ENCODE results near the gene ATRNL1. TPM values are rescaled to one million over a fixed set of nuclear protein-coding genes. Genes with fewer than 3 reads are reported as not detected.

ATRNL1 gene
- polyA plus RNA-seq, 1 experiment, result 0.20 TPM

- H3K27ac ChIP-seq (ENCODE audit: low read depth, low read length), result no peak overlapping the region
- H3K27me3 ChIP-seq (ENCODE audit: control insufficient read depth, insufficient read depth, low read length), result peaks cover 4% of the 10 kb centered on the region
- ChIA-PET POLR2A (no interaction called here), CTCF (no interaction called here)
- TF ChIP-seq CTCF (IDR thresholded peaks at IDR 0.05; ENCODE audit: low read depth, low read length), result no peak
- no peak for DNase-seq (ENCODE audit: low read depth, low spot score)
- H3K4me3 ChIP-seq (ENCODE audit: low read depth, low read length), result no peak overlapping the region
- H3K9me3 ChIP-seq (ENCODE audit: control insufficient read depth, insufficient read depth, low read length), result no peaks in the 10 kb centered on the region
Observed at GRCh38 chr10:115882021-115882420, 788.9 kb downstream of the ATRNL1 start.

DNA sequence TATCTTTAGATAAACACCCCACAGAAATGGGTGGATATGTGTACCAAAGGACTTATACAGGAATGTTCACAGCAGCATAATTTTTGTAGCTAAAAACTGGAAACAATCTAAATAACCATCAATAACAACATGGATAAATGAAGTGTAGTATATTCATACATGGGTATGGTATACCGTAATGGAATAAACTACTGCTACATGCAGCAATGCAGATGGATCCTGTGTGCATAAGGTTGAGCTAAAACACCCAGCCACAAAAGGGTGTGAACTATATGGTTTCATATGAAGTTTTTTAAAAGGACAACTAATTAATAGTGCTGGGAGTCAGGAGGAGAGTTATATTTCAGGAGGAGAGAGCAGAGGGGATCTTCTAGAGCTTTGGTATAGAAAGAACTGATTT, 790.2 kb downstream of the ATRNL1 start:
- no peak for TF ChIP-seq CTCF (IDR thresholded peaks at IDR 0.05; ENCODE audit: low read depth, low read length)
- CTCF ChIA-PET, result no interaction called here
- peaks cover 4% of the 10 kb centered on the region for H3K27me3 ChIP-seq (ENCODE audit: control insufficient read depth, insufficient read depth, low read length)
- H3K9me3 ChIP-seq (ENCODE audit: control insufficient read depth, insufficient read depth, low read length), result no peaks in the 10 kb centered on the region
- DNase-seq (ENCODE audit: low read depth, low spot score), result no peak
- POLR2A ChIA-PET, result no interaction called here
- H3K4me3 ChIP-seq (ENCODE audit: low read depth, low read length), result no peak overlapping the region
- no peak overlapping the region for H3K27ac ChIP-seq (ENCODE audit: low read depth, low read length)

DNA sequence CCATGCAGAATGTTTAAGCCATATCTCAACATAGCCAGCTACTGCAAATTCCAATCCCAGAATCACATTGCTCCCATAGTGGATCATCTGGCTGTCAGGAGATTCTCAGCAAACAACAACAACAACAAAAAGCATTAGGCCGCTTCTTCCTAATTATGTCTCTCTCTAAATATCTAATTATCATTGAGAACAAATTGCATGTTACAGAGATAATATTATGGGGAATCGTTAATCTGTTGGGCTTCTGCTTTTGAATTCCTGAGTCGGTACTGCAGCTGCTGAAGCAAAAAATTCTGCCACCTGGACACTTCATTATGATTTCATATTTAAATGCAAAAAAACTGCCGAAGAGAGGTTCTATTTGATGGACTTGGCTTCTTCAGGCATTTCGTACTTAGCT, 791.2 kb downstream of the ATRNL1 start:
- no peaks in the 10 kb centered on the region for H3K9me3 ChIP-seq (ENCODE audit: control insufficient read depth, insufficient read depth, low read length)
- DNase-seq (ENCODE audit: low read depth, low spot score), result no peak
- POLR2A ChIA-PET, result no interaction called here
- TF ChIP-seq CTCF (IDR thresholded peaks at IDR 0.05; ENCODE audit: low read depth, low read length), result no peak
- H3K4me3 ChIP-seq (ENCODE audit: low read depth, low read length), result no peak overlapping the region
- H3K27ac ChIP-seq (ENCODE audit: low read depth, low read length), result no peak overlapping the region
- H3K27me3 ChIP-seq (ENCODE audit: control insufficient read depth, insufficient read depth, low read length), result peaks cover 2% of the 10 kb centered on the region
- CTCF ChIA-PET, result no interaction called here

DNA sequence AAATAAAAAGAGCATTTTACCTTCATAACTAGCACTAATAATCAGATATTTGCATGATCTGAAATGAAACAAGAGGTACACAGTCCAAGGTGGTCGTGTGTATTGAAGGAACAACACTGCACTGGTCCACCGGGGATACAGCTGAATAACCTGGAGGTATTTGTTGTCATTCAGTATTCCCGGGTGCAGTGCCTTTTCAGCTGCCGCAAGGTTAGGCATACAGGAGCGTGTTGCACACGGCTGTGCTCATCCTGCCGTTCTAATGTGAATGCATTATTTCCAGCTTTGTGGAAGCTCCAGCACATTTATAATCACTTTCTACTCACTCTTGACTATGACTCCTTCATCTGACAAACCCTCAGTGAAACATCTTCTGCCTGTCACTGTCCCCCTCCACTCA, 802.0 kb downstream of the ATRNL1 start:
- Histone ChIP-seq H3K4me3 (ENCODE audit: low read depth, low read length) (no peak overlapping the region), H3K9me3 (ENCODE audit: control insufficient read depth, insufficient read depth, low read length) (no peaks in the 10 kb centered on the region), H3K27ac (ENCODE audit: low read depth, low read length) (no peak overlapping the region), H3K27me3 (ENCODE audit: control insufficient read depth, insufficient read depth, low read length) (peaks cover 2% of the 10 kb centered on the region)
- CTCF ChIA-PET, result no interaction called here
- TF ChIP-seq CTCF (IDR thresholded peaks at IDR 0.05; ENCODE audit: low read depth, low read length), result no peak
- no peak for DNase-seq (ENCODE audit: low read depth, low spot score)
- POLR2A ChIA-PET, result no interaction called here

DNA sequence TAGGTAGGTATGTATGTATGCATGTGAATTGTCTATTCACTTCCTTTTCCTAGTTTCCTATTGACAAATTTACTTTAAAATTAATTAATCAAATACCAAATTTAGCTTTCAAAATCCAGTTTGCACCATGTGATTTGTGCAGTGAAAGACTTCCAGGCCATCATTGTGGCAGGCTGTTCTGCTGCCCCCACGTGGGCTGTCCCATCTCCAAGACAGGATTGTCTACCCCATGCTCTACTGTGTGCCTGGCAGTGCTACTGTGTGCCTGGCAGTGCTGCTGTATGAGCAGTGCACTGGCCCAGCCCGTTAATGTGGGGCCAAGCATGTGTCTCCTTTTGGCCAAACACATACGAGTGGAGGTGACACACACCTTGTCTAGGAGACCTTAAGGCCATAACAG, 805.1 kb downstream of the ATRNL1 start:
- Histone ChIP-seq H3K27me3 (ENCODE audit: control insufficient read depth, insufficient read depth, low read length) (no peaks in the 10 kb centered on the region), H3K9me3 (ENCODE audit: control insufficient read depth, insufficient read depth, low read length) (no peaks in the 10 kb centered on the region), H3K27ac (ENCODE audit: low read depth, low read length) (no peak overlapping the region), H3K4me3 (ENCODE audit: low read depth, low read length) (no peak overlapping the region)
- CTCF ChIA-PET, result interaction anchor here (0.9 kb wide), 1 partner anchor 41 kb away, joined by 3 read pairs; no protein-coding TSS in a partner anchor
- POLR2A ChIA-PET, result no interaction called here
- TF ChIP-seq CTCF (IDR thresholded peaks at IDR 0.05; ENCODE audit: low read depth, low read length), result no peak
- no peak for DNase-seq (ENCODE audit: low read depth, low spot score)

All from AG04450 (cell line).